Fibroblast of pulmonary artery (primary cell): Measurements from ENCODE around the gene OR51M1.
"Not testable (repeated sequence)": the region's sequence is repeated elsewhere in the genome, so short reads cannot be mapped to it uniquely, and the experiment has no call there.

Source experiments
- DNase-seq: peaks from one replicate; pipeline ENCODE4 v3.0.0-alpha.2; 2010; ENCODE audit warnings: low read depth
- H3K4me3 ChIP-seq: replicated peaks from 2 replicates; pipeline ENCODE4 v1.5.1; 2011; ENCODE audit warnings: low read depth, mild to moderate bottlenecking, control low read depth, low read length, moderate library complexity
- TF ChIP-seq, protein P1 (sequence below): IDR thresholded peaks from 2 replicates; pipeline ENCODE4 v1.5.1; 2011; ENCODE audit warnings: mild to moderate bottlenecking, control low read depth, low read length, inconsistent platforms; ENCODE audit errors: missing control alignments

The OR51M1 gene

DNA sequence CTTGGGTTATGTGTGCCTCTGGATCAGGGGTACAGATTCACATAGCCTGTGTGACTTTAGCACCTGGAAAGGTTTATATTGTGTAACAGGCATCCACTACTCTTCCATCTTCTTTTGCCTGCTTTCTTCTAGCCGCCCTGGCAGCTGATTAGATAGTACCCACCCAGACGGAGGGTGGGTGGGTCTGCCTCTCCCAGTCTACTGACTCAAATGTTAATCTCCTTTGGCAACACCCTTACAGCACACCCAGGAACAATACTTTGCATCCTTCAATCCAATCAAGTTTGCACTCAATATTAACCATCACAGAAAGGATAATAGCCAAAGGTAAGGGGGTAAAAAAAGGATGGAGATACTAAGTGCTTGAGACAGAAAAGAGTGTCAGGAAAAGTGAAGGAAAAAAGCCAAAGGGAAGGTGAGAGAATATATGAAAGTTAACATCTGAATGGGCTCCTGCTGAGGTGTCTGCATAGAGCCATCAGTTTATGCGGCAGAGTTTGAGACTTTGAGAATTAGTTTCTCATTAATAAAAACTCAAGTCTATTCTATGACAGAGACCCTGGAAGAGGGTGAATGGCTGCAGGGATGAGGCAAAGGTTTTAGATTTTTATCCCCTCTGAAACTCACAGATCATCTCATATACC, 34.9 kb upstream of the OR51M1 start:
- TF ChIP-seq, protein P1, sequence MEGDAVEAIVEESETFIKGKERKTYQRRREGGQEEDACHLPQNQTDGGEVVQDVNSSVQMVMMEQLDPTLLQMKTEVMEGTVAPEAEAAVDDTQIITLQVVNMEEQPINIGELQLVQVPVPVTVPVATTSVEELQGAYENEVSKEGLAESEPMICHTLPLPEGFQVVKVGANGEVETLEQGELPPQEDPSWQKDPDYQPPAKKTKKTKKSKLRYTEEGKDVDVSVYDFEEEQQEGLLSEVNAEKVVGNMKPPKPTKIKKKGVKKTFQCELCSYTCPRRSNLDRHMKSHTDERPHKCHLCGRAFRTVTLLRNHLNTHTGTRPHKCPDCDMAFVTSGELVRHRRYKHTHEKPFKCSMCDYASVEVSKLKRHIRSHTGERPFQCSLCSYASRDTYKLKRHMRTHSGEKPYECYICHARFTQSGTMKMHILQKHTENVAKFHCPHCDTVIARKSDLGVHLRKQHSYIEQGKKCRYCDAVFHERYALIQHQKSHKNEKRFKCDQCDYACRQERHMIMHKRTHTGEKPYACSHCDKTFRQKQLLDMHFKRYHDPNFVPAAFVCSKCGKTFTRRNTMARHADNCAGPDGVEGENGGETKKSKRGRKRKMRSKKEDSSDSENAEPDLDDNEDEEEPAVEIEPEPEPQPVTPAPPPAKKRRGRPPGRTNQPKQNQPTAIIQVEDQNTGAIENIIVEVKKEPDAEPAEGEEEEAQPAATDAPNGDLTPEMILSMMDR = no peak
- no peak for DNase-seq
- H3K4me3 ChIP-seq = no peak overlapping the region

DNA sequence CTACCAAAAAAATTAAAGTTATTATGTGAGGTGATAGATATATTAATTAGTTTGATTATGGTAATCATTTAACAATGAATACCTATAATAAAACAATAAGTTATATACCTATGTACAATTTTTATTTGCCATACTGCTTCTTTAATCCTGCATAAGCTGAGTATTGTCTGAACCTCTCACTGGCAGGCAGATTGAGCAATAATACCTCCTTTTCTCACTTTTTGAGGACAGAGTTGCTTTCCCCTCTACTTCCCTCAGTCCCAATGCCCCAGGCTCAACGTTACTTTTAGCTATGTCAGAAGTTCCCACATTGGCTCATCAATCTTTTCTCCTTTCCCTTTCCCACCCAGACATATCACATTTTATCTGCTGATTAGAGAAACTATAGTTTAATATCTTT, 34.1 kb upstream of the OR51M1 start:
- no peak overlapping the region for H3K4me3 ChIP-seq
- TF ChIP-seq, protein P1 = no peak
- DNase-seq = no peak

DNA sequence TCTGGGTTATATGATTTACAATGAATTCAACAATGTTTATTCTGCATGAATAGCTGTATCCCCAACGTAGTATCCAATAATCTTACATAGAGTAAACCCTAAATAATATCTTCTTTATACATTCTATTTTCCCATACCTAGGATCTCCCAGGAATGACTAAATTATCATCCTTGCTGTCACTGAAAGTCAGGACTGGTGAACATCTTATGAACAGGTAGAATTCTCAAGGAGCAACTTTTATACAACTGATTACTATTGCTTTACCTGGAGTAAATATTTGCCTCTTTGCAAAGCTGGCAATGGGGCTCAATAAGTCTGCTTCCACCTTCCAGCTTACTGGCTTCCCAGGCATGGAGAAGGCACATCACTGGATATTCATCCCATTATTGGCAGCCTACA, 32.4 kb upstream of the OR51M1 start, which contains the start of gene OR51B6:
Gene OR51B6, plus strand, starts transcription at position 301 of the 400 bp plus-strand sequence. Its CDS starts 0 bp downstream, at position 301.
- DNase-seq = no peak
- no peak within 1 kb of the TSS for H3K4me3 ChIP-seq
- TF ChIP-seq, protein P1 = no peak

- DNase-seq, H3K4me3 ChIP-seq: not testable (repeated sequence)
These were observed 27.6 kb upstream of the OR51M1 start for GRCh38 chr11:5356031-5356430.

GRCh38 chr11:5362017-5362625, 21.5 kb upstream of the OR51M1 start:
- no peak overlapping the region for H3K4me3 ChIP-seq

GRCh38 chr11:5363679-5364078, 19.9 kb upstream of the OR51M1 start:
- TF ChIP-seq, protein P1 = no peak
- H3K4me3 ChIP-seq = no peak overlapping the region
- no peak for DNase-seq

More at GRCh38 chr11:5362017-5362625, 21.5 kb upstream of the OR51M1 start:
- TF ChIP-seq, protein P1 = no peak
- peak; percentile 28 for DNase-seq

DNA sequence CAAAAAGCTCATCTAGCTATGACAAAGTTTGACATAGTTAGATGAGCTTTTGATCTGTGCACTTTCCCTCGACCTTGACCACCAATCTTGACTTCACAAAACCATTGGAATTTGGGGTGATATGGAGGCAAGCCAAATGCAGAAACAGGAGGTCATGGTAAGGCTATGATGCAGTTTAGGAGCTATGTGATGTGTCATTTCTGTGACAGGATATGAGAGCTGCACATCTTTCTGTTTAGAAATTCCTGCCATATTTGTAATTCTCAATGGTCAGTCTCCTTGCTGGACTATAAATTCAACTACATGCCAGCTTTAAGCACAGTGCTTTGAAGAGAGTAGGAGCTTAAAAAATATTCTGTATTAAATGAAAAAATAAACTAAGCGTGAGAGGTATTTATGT, 19.4 kb upstream of the OR51M1 start:
- DNase-seq = peak; percentile 73
- TF ChIP-seq, protein P1 = no peak
- no peak overlapping the region for H3K4me3 ChIP-seq

DNA sequence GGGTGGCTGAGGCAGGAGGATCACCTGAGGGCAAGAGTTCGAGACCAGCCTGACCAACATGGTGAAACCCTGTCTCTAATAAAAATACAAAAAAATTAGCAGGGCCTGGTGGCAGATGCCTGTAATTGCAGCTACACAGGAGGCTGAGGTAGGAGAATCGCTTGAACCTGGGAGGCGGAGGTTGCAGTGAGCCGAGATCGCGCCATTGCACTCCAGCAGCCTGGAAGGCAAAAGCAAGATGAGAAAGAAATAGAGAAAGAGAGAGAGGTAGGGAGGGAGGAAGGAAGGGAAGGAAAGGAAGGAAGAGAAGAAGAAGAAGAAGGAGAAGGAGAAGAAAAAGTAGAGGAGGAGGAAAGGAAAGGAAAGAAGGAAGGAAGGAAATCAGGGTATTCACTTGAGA, 17.2 kb upstream of the OR51M1 start:
- not testable (repeated sequence) for DNase-seq, H3K4me3 ChIP-seq
